GM12878 (cell line): Measurements from ENCODE around the gene TRIM37. TPM values are rescaled to one million over a fixed set of nuclear protein-coding genes. Genes with fewer than 3 reads are reported as not detected.

Source experiments
- BCL11A ChIP-seq: IDR thresholded peaks from 2 replicates; pipeline ENCODE4 v1.6.1; 2011; ENCODE audit warnings: low read depth, low read length
- CBX5 ChIP-seq: sonication (generic); IDR thresholded peaks from 2 replicates; pipeline ENCODE4 v1.6.1; 2016; ENCODE audit warnings: low read depth, moderate library complexity, mild to moderate bottlenecking, inconsistent platforms
- CREB1 ChIP-seq: IDR thresholded peaks from 2 replicates; pipeline ENCODE4 v1.6.1; 2012; ENCODE audit warnings: low read depth, mild to moderate bottlenecking, inconsistent platforms
- HCFC1 ChIP-seq: fragments of 150-350 bp; IDR thresholded peaks from 2 replicates; pipeline ENCODE4 v1.6.1; 2014; ENCODE audit warnings: low read length
- HDAC2 ChIP-seq: fragments of 200-600 bp; sonication (generic); IDR thresholded peaks from 2 replicates; pipeline ENCODE4 v1.6.1; 2017
- HDAC6 ChIP-seq: fragments of 200-600 bp; sonication (generic); IDR thresholded peaks from one replicate; pipeline ENCODE4 v1.8.0; 2017; ENCODE audit warnings: antibody characterized with exemption; ENCODE audit not compliant: unreplicated experiment
- IKZF2 ChIP-seq, 2 experiments: fragments of 450-650 bp; IDR thresholded peaks; 2 replicates each; pipeline ENCODE4 v1.6.1; 2017; ENCODE audit warnings: mild to moderate bottlenecking in 2 of 2, moderate library complexity in 2 of 2
- IRF4 ChIP-seq: IDR thresholded peaks from 2 replicates; pipeline ENCODE4 v1.6.1; 2011; ENCODE audit warnings: low read depth, low read length
- KAT2A ChIP-seq: conservative IDR thresholded peaks from 2 replicates; pipeline ENCODE4 v1.6.1; 2011; ENCODE audit warnings: low read depth, low read length; ENCODE audit not compliant: control insufficient read depth
- MXI1 ChIP-seq: fragments of 150-350 bp; IDR thresholded peaks from 2 replicates; pipeline ENCODE4 v1.6.1; 2011; ENCODE audit warnings: low read depth, mild to moderate bottlenecking, inconsistent platforms, low read length, improper control_type of control experiment
- MYB ChIP-seq: fragments of 150-350 bp; IDR thresholded peaks from 2 replicates; pipeline ENCODE4 v1.6.1; 2014; ENCODE audit warnings: mild to moderate bottlenecking, low read depth, low read length, borderline replicate concordance
- NFXL1 ChIP-seq: fragments of 450-650 bp; IDR thresholded peaks from 2 replicates; pipeline ENCODE4 v1.6.1; 2017; ENCODE audit warnings: antibody characterized with exemption, mild to moderate bottlenecking, borderline replicate concordance
- NFYB ChIP-seq: IDR thresholded peaks from 2 replicates; pipeline ENCODE4 v1.6.1; 2011; ENCODE audit warnings: low read depth, mild to moderate bottlenecking, low read length, improper control_type of control experiment, moderate library complexity; ENCODE audit not compliant: insufficient read depth
- PAX5 ChIP-seq: IDR thresholded peaks from 2 replicates; pipeline ENCODE4 v1.6.1; 2011; ENCODE audit warnings: low read depth, low read length, borderline replicate concordance
- PML ChIP-seq: IDR thresholded peaks from 2 replicates; pipeline ENCODE4 v1.6.1; 2012; ENCODE audit warnings: low read length, inconsistent platforms
- POU2F2 ChIP-seq: IDR thresholded peaks from 3 replicates; pipeline ENCODE4 v1.6.1; 2011; ENCODE audit warnings: low read depth, mild to moderate bottlenecking, low read length, borderline replicate concordance
- RELA ChIP-seq: fragments of 450-650 bp; IDR thresholded peaks from 2 replicates; pipeline ENCODE4 v1.8.0; 2014; ENCODE audit warnings: borderline replicate concordance; ENCODE audit not compliant: partially characterized antibody
- ZBED1 ChIP-seq: IDR thresholded peaks from 2 replicates; pipeline ENCODE4 v1.6.1; 2016; ENCODE audit warnings: borderline replicate concordance
- ZNF384 ChIP-seq: IDR thresholded peaks from 2 replicates; pipeline ENCODE4 v1.6.1; 2012; ENCODE audit warnings: low read depth, mild to moderate bottlenecking, low read length, improper control_type of control experiment, borderline replicate concordance
- polyA plus RNA-seq, 11 experiments: library from polyadenylated mRNA; depleted of rRNA in 4 of 11; unstranded in 6 of 11; stranded (reverse) in 5 of 11; fragments of >200 nt; fragmentation: Nextera tagmentation in 4 of 11; fragmentation: Illumina TruSeq in 1 of 11; extraction: Ambion mirVana in 4 of 11; extraction: Trizol in 1 of 11; gene quantifications; 1 replicate in 1 of 11; 2 replicates in 10 of 11; pipeline versions ENCODE4 v1.2.1 to v1.2.3, GENCODE V29; 2011 to 2016; ENCODE audit warnings: inconsistent platforms in 2 of 11, missing spikeins in 2 of 11, low read depth in 1 of 11
- total RNA-seq, 4 experiments: library from RNA; depleted of rRNA in 3 of 4; stranded (reverse); fragments of >200 nt in 3 of 4; fragmentation: Illumina TruSeq in 1 of 4; extraction: Trizol in 1 of 4; gene quantifications; 2 replicates each; pipeline versions ENCODE4 v1.2.1 to v1.2.3, GENCODE V29; 2013 to 2021
- TF ChIP-seq, protein P1 (sequence below): fragments of 450-650 bp; IDR thresholded peaks from 2 replicates; pipeline ENCODE4 v1.6.1; 2017; ENCODE audit warnings: mild to moderate bottlenecking, moderate library complexity
- TF ChIP-seq, protein P2 (sequence below): fragments of 150-350 bp; IDR thresholded peaks from 2 replicates; pipeline ENCODE4 v1.6.1; 2014; ENCODE audit warnings: mild to moderate bottlenecking, low read depth, low read length
- TF ChIP-seq, protein P3 (sequence below): fragments of 450-650 bp; formaldehyde crosslinking; IDR thresholded peaks from 2 replicates; pipeline ENCODE4 v1.4.0; 2020; ENCODE audit warnings: mild to moderate bottlenecking, moderate library complexity
- TF ChIP-seq, protein P4 (sequence below): fragments of 450-650 bp; IDR thresholded peaks from 2 replicates; pipeline ENCODE4 v1.6.1; 2014; ENCODE audit warnings: mild to moderate bottlenecking

TRIM37 gene
- total and polyA plus RNA-seq, 10 of the 15 experiments (the other 5 are each of a cell fraction or from before 2014, with no cell fraction given), result 4.8 to 20.6 (median 18.1) TPM

DNA sequence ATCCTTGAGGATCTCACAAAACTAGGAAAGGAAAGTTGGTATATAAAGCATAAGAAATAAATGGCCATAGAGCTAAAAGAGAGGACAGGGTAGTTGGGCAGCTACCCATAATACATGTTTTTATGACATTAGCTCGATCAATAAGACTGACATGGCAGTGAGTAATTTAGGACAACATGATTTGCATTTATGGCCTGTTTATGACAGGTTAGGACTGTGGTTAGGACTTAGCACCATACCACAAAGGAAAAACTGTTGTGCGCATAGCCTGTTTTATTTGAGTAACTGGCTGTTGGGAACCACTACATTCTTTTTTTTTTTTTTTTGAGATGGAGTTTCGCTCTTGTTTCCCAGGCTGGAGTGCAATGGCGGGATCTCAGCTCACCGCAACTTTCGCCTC lies 18.0 kb upstream of the TRIM37 start (continued):
- TF ChIP-seq BCL11A (0 out of 2 replicates have a peak, but pooled peaks have one; percentile 32), HDAC2 (no peak), ZBED1 (no peak), PAX5 (peak; percentile 11; the same call in 1 of the 2 replicates), RELA (no peak), POU2F2 (peak; percentile 87), HDAC6 (no peak), IRF4 (peak; percentile 51; the same call in 1 of the 2 replicates), KAT2A (no peak), NFYB (no peak), ZNF384 (no peak), MYB (no peak), CREB1 (no peak), HCFC1 (no peak), PML (no peak), NFXL1 (no peak), CBX5 (no peak), MXI1 (no peak), IKZF2 (IDR thresholded peaks at IDR 0.05) (peak; percentile 26 to 34; a peak in 2 of 4 replicates)
- TF ChIP-seq, protein P1, sequence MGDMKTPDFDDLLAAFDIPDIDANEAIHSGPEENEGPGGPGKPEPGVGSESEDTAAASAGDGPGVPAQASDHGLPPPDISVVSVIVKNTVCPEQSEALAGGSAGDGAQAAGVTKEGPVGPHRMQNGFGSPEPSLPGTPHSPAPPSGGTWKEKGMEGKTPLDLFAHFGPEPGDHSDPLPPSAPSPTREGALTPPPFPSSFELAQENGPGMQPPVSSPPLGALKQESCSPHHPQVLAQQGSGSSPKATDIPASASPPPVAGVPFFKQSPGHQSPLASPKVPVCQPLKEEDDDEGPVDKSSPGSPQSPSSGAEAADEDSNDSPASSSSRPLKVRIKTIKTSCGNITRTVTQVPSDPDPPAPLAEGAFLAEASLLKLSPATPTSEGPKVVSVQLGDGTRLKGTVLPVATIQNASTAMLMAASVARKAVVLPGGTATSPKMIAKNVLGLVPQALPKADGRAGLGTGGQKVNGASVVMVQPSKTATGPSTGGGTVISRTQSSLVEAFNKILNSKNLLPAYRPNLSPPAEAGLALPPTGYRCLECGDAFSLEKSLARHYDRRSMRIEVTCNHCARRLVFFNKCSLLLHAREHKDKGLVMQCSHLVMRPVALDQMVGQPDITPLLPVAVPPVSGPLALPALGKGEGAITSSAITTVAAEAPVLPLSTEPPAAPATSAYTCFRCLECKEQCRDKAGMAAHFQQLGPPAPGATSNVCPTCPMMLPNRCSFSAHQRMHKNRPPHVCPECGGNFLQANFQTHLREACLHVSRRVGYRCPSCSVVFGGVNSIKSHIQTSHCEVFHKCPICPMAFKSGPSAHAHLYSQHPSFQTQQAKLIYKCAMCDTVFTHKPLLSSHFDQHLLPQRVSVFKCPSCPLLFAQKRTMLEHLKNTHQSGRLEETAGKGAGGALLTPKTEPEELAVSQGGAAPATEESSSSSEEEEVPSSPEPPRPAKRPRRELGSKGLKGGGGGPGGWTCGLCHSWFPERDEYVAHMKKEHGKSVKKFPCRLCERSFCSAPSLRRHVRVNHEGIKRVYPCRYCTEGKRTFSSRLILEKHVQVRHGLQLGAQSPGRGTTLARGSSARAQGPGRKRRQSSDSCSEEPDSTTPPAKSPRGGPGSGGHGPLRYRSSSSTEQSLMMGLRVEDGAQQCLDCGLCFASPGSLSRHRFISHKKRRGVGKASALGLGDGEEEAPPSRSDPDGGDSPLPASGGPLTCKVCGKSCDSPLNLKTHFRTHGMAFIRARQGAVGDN, result no peak
- TF ChIP-seq, protein P2, sequence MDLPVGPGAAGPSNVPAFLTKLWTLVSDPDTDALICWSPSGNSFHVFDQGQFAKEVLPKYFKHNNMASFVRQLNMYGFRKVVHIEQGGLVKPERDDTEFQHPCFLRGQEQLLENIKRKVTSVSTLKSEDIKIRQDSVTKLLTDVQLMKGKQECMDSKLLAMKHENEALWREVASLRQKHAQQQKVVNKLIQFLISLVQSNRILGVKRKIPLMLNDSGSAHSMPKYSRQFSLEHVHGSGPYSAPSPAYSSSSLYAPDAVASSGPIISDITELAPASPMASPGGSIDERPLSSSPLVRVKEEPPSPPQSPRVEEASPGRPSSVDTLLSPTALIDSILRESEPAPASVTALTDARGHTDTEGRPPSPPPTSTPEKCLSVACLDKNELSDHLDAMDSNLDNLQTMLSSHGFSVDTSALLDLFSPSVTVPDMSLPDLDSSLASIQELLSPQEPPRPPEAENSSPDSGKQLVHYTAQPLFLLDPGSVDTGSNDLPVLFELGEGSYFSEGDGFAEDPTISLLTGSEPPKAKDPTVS, result no peak
- TF ChIP-seq, protein P3, sequence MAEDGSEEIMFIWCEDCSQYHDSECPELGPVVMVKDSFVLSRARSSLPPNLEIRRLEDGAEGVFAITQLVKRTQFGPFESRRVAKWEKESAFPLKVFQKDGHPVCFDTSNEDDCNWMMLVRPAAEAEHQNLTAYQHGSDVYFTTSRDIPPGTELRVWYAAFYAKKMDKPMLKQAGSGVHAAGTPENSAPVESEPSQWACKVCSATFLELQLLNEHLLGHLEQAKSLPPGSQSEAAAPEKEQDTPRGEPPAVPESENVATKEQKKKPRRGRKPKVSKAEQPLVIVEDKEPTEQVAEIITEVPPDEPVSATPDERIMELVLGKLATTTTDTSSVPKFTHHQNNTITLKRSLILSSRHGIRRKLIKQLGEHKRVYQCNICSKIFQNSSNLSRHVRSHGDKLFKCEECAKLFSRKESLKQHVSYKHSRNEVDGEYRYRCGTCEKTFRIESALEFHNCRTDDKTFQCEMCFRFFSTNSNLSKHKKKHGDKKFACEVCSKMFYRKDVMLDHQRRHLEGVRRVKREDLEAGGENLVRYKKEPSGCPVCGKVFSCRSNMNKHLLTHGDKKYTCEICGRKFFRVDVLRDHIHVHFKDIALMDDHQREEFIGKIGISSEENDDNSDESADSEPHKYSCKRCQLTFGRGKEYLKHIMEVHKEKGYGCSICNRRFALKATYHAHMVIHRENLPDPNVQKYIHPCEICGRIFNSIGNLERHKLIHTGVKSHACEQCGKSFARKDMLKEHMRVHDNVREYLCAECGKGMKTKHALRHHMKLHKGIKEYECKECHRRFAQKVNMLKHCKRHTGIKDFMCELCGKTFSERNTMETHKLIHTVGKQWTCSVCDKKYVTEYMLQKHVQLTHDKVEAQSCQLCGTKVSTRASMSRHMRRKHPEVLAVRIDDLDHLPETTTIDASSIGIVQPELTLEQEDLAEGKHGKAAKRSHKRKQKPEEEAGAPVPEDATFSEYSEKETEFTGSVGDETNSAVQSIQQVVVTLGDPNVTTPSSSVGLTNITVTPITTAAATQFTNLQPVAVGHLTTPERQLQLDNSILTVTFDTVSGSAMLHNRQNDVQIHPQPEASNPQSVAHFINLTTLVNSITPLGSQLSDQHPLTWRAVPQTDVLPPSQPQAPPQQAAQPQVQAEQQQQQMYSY, result no peak
- TF ChIP-seq, protein P4, sequence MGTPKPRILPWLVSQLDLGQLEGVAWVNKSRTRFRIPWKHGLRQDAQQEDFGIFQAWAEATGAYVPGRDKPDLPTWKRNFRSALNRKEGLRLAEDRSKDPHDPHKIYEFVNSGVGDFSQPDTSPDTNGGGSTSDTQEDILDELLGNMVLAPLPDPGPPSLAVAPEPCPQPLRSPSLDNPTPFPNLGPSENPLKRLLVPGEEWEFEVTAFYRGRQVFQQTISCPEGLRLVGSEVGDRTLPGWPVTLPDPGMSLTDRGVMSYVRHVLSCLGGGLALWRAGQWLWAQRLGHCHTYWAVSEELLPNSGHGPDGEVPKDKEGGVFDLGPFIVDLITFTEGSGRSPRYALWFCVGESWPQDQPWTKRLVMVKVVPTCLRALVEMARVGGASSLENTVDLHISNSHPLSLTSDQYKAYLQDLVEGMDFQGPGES, result no peak
